Mesenteric fat pad (tissue), 1 donor: ENCODE results near the gene SCARB1. TPM values are rescaled to one million over a fixed set of nuclear protein-coding genes. Genes with fewer than 3 reads are reported as not detected.

Experiments
- DNase-seq: peaks from one replicate; pipeline ENCODE4 v3.0.0-alpha.2; 2020; ENCODE audit warnings: low spot score
- total RNA-seq: library from RNA; stranded (reverse); fragmentation: NEBNext Ultra II Directional; extraction: Animal tissue kit (Norgen Biotek cat#: 25700); gene quantifications from one replicate; pipeline ENCODE4 v1.2.1, GENCODE V29; 2021
- donor health status: DM: yes; HTN: yes; CAD: no.

The SCARB1 gene
- total RNA-seq, 1 donor from 2014 or later, result 135 TPM

DNA sequence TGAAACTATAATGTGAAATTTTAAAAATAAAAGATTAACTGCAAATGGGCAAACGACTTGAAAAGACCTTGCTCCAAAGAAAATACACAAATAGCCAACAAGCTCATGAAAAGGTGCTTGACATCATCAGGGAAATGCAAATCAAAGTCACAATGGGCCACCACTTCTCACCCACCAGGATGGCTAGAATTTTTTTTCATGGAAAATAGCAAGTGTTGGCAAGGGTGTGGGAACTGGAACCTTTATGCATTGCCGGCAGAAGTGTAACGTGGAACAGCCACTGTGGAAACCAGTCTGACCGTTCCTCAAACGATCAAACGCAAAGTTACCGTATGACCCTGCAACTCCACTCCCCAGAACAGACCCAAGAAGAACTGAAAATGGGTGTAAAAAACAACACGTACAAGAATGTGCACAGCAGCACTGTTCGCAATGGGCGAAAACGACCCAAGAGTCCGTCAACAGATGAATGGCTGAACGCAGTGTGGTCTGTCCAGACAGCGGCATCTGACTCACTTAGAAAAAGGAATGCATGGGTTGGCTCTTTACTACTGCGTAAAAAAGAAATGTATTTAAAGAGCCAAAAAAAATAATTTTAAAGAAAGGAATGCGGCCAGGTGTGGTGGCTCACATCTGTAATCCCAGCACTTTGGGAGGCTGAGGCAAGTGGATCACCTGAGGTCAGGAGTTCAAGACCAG lies 40.2 kb downstream of the SCARB1 start:
- no peak for DNase-seq

DNA sequence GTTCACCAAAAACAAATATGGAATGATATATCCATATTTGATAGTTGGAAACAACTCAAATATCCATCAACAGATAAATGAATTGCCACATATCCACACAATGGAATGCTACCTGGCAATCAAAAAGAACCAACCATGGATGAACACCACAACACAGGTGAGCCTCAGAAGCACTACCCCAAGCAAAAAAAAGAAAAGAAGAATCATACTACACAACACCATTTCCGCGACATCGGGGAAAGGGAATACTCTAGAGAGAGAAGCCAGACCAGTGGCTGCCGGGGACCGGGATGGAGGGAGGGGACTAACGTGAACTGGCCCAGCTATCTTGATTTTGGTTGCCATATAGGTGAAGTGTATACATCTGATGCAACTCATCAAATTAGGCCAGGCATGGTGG lies 41.4 kb downstream of the SCARB1 start:
- DNase-seq, result no peak

DNA sequence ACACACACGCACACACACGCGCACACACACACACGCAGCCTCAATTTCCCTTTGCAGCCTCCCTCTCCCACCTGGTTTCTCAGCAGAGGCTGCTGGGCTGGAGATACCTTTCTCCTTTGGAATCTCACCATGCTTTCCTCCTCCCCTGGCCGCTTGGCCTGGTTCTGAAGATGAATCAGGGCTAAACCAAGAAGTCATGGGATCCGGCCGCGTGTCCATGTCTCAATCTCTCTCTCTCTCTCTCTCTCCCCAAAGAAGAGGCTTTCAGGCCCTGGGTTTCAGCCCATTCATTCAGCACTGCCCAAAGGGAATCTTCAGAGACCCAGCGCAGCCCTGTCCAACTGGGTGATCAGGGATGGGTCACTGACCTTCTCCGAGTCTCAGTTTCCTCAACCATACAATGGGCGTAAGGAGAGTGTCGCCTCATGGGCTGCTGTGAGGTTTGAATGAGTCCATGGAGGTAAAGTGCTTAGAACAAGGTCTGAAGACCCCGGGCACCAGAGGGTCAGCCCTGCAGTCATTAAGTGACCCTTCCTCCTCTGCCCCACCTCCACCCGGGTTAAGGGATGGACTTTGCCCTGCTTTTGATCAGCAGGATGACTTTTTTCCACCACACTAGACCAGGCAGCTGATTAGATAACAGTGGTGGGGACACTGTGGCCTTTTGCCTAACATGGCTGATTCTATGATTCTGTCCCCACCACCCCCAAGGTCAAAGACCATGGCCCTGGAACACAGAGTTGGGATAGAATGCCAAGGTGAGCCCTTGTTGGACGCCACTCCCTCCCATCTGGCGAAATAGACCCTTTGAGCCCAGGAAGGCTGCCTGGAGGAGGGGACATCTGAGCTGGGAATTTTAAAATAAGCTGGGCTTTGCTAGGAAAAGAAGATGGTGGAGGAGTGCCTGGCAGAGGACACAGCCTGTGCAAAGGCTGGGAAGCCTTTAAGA lies 42.1 kb downstream of the SCARB1 start:
- DNase-seq, result no peak

GRCh38 chr12:124820199-124820598 lies 43.5 kb downstream of the SCARB1 start:
- no peak for DNase-seq

- no peak for DNase-seq
Observed at GRCh38 chr12:124819525-124819924, 44.1 kb downstream of the SCARB1 start.

DNA sequence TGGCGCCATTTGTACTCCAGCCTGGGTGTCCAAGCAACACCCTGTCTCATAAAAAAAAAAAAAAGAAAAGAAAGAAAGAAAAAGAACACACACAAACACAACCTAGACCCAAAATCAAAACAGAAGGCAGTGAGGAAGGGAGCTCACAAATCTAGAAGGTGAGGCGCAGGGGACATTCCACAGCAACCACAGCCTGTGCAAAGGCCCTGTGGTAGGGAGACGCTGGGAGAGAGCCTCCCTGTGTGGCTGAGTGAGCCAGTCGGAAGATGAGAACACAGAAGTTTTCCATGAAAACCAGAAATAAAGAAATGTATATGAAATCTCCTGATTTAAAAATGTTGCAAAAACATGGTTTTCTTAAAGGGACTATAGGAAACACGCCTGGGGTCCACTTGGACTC lies 44.6 kb downstream of the SCARB1 start:
- no peak for DNase-seq

DNA sequence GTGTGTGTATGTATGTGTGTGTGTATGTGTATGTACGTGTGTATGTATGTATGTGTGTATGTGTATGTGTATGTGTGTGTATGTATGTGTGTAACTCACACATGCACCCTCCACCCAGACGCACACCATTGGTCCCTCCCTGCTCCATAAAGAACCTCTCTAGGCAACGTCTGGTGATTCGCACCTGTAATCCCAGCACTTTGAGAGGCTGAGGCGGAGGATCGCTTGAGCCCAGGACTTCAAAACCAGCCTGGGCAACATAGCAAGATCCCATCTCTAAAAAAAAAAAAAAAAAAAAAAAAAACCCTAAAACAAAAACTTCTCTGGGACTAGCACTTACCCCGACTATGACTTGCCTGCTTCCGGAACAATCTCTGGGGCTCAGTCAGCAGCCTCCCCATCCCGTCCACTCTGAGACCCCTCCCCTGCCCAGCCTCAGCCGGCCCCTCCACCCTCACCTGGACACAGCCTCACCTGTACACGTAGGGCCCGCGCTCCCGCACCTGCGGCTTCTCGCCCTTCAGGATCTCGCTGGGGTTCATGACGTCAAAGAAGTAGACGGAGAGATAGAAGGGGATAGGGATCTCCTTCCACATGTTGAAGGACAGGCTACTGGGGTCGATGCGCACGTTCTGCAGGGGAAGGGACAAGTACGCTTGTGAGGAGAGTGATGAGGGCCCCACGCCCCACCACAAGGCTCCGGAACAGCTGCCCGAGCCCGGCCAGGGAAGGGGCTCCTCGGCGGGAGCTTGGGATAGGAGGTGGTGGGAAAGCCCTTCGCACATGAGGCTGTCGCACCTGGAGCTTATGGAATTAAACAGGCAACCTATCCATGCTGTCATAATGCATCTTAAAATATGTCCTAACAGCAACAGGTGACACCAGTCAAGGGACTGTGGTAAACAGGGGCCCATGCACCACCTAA lies 46.3 kb downstream of the SCARB1 start:
- no peak for DNase-seq

GRCh38 chr12:124816295-124816854 lies 47.3 kb downstream of the SCARB1 start:
- DNase-seq, result no peak

GRCh38 chr12:124814741-124815613 lies 48.7 kb downstream of the SCARB1 start:
- DNase-seq, result no peak

DNA sequence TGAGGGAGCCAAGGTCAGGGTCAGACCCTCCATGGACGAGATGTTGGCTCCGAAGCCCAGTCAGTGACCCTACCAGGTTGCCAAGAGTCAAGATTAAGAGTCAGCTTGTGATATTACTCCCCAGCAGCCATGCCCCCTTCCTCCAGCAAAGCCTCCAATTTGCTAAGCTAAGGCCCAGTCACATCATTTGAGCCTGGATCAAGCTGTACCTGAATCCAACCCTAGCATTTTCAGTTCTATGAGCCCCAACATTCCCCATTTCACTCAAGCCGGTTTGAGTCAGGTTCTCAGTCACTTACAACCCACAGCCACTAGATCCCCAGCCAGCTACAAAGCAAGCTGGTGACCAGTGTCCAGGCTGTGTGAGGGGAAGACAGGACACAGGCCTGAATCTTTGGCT lies 49.9 kb downstream of the SCARB1 start:
- no peak for DNase-seq

- no peak for DNase-seq
Observed at GRCh38 chr12:124812979-124813378, 50.7 kb downstream of the SCARB1 start.

DNA sequence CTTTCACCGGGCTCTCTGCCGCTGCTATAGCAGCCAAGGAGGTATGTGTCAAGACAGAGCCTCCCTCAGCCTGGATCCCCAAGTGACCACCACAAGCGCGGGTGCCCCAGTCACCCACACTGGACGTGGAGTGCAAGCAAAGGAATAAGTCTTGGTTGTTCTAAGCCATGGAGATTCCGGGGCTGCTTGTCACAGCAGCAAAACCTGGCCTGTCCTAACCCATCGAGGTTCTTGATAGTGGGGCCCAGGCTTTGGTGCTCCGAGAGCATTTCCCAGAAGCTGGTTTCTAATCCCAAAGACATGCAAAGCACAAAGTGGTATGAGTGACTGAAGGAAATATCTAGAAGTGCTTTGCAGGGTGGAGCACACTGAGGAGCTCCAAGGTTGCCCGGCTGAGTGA lies 51.3 kb downstream of the SCARB1 start:
- no peak for DNase-seq

GRCh38 chr12:124811633-124812032 lies 52.0 kb downstream of the SCARB1 start:
- no peak for DNase-seq

GRCh38 chr12:124809878-124810277 lies 53.8 kb downstream of the SCARB1 start:
- no peak for DNase-seq

- no peak for DNase-seq
Observed at GRCh38 chr12:124809391-124809790, 54.3 kb downstream of the SCARB1 start.

DNA sequence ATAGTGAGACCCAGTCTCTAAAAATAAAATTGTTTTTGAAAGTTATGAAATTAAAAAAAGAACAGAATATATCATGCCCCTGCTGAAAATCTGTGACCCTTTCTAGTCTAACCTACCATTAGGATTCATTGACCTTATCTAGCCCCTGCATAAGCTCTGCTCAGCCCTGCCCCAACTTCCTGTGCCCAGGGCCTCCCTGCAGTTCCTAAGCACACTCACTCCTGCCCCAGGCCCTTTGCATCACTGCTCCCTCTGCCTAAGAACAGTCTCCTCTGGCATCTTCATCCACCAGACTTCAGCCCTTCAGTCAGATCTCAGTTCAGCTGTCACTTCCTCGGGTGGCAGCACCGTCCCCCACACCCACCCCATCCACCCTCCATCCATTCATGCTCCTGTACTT lies 55.4 kb downstream of the SCARB1 start:
- no peak for DNase-seq

- no peak for DNase-seq
Observed at GRCh38 chr12:124805876-124806668, 57.6 kb downstream of the SCARB1 start.

GRCh38 chr12:124805050-124805449 lies 58.6 kb downstream of the SCARB1 start:
- DNase-seq, result no peak

DNA sequence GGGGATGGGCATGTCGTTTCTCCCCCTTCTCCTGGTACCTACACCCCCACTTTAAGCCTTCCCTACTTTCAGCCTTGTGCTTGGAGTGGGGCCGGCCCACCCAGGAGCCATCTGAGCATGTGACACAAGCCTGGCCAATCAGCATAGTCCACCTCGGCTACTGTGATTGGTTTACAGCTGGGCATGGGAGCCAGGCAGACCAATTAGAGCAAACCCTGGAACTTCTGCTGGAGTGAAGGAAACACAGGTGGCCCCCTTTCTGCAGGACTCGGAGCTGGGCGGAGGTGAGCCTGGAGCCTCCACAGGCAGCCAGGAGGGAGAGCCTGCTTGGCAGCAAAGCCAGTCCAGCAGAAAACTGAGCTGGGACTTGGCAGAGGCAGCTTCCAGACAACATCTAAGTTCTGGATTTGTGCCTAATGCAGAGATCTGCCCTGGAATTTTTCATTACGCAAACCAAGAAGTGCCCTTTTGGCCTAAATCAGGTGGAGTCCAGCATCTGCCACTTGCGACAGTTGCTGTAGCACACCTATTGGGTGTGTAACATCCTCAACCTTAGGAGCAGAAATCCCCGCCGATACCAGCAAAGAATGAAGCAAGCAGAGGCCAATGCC lies 59.5 kb downstream of the SCARB1 start:
- no peak for DNase-seq
